Smooth muscle cell of the coronary artery (primary cell): ENCODE results near the gene ARL5C. TPM values are rescaled to one million over a fixed set of nuclear protein-coding genes. Genes with fewer than 3 reads are reported as not detected.

ENCODE experiments used
- total RNA-seq: library from RNA; depleted of rRNA; stranded (reverse); fragments of >200 nt; gene quantifications from 2 replicates; pipeline ENCODE4 v1.2.3, GENCODE V29; 2014; ENCODE audit warnings: low replicate concordance

ARL5C gene, protein sequence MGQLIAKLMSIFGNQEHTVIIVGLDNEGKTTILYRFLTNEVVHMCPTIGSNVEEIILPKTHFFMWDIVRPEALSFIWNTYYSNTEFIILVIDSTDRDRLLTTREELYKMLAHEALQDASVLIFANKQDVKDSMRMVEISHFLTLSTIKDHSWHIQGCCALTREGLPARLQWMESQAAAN
- not detected in 2 replicates for total RNA-seq

DNA sequence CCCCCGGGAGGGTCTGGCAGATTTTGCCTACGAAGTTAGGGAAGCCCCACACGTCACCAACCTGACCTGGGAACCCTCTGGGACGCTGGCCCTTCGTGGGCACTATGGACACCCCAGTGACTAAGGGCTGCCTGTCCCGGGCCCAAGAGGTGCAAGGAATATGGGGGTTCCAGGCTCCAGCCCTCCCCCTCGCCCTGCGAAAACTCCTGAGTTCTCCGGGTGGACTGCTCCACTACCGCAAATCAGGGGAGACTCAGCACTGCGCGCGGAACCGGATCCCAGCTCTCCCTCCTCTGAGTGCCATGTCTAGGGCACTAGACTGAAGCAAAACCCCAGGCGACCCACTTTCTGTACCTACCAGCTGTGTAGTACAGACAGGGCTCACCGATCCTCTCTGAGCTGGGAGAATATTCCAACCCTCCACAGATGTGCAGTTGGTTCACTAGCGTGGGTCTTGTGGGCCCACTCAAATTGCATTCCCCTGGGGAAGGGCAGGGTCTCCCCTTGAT lies at the start of gene ARL5C:
Gene ARL5C, minus strand, starts transcription at position 321 of the 509 bp plus-strand sequence. CDS start 401 bp downstream, outside the sequence.

DNA sequence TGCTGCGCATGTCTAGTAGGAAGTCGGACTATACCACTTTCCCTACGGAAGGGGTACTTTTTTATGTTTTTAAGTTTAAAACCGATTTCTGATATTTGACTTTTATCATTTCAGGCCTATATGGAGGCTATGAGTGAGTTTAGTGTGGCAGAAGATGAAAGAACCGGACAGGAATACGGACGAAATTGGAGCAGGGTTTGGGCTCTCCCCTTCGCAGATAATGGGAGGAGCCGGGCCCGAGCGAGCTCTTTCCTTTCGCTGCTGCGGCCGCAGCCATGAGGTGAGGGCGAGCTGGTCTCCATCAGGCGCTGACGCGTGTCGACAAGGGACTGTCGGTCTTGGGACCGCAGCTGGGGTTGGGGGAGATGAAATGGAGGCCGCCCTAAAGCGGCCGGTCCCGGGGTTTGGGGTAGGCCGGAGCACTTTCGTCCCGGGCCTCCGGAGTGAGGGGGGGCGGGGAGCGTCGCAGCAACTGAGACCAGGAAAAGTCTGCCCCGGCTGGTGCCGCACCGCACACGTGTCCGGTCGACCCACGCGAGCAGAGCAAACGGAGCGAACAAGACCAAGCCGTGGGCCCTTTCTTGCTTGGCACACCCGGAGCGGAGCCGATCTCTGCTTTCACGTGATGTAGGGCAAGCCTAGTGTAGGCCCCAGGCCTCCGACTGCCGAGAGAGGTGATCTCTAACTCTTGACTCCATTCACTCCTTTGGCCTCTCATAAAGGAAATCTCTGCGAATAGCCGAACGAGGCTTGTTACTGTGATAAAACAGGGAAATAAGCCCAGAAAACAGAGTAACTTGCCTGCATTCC lies 34.3 kb upstream of the ARL5C start, which contains the start of gene RPL19:
Gene RPL19, plus strand, starts transcription at position 214 of the 810 bp plus-strand sequence. Its CDS starts 62 bp downstream, at position 276.

DNA sequence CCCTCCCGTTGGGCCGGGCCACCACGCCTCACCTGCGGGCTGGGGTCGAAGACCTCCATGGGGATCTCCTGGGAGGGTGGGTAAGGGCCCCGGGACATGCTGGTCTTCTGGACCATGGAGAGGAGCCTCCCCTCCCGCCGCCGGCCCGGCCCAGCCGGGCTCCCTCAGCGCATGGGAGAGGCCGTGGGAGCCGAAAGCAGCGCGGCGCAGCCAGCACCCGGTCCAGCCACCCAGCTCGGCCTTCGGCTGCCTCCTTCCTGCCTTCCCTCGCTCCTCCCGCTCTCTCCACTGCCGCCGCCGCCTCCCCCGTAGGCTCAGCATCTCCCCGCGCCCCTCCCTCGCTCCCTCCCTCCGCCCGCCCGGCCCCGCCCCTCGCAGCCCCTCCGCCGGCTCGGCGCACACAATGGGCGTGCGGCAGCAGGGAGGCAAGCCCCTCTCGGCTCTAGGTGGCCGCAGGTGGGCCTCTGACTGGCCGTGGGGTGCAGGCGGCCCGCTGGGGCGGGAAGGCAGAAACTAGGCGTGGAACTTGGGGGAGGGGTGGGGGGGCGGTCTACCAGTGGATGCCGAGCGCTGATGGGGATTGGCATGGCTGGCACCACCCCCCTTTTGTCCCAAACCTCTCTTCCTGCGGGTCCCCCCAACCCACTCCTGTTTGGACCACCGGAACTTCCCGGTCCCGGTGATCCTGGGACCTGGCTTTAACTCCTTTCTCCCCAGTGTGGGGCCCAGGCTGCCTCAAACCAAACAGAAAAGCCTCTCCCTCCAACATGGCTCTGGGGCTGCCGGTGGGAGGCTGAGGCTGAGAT lies 31.6 kb upstream of the ARL5C start, which contains the start of gene CACNB1:
Gene CACNB1, minus strand, starts transcription at position 290 of the 806 bp plus-strand sequence. Its CDS starts 174 bp downstream, at position 116.

DNA sequence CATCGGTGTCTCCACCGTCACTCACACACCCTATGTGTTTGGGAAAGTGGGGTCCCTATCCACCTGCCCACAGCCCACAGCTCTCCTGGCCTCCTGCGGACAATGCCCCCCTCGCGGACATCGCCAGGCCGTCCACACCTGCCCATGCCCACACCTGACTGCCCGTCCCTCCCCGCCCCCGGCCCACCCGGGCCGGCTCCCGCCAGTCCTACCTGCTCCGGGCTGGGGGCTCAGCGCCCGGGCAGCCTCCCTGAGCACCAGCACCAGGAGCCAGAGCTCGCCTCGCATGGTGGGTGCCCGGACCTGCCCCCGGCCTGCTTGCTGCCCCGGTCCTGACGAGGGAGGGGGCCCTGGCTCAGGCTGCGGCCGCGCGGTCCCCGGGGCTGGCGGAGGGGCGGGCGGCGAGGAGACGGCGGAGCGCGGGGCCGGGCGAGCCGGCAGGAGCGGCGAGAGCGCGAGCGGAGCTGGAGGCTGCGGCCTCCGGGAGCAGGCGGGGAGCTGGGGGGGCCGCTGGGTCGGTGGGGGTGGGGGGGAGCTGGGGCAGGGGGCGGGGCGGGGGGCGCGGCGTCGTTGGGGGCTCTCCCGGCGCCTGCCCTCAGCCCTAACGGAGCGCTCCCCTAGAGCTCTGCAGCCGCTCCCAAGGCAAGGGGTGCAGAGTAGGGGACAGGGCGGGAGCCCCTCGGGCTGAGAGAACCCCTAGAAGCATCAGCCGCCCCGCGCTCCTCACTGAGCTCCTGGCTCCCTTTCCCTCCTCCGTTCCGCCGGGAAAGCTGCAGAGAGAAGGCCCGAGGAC lies 14.6 kb downstream of the ARL5C start, which contains the start of gene PLXDC1:
Gene PLXDC1, minus strand, starts transcription at position 488 of the 793 bp plus-strand sequence. Its CDS starts 200 bp downstream, at position 288.

Other genes with a start within 250 kb of the ARL5C start
- gene FBXO47, start 198.8 kb downstream of the ARL5C start, total RNA-seq, result under 0.01 TPM in 1 of 2 replicates, not detected in the other
- gene PLXDC1, start 14.5 kb downstream of the ARL5C start, total RNA-seq, result 0.23 and 16.8 TPM in 2 replicates
- 3.7 and 6.9 TPM in 2 replicates for gene CACNB1, start 31.5 kb upstream of the ARL5C start, total RNA-seq
- gene RPL19, start 34.1 kb upstream of the ARL5C start, total RNA-seq, result 2,321 and 2,907 TPM in 2 replicates
- under 0.01 TPM in 1 of 2 replicates, not detected in the other for gene STAC2, start 59.8 kb upstream of the ARL5C start, total RNA-seq
- gene FBXL20, start 235.5 kb upstream of the ARL5C start, total RNA-seq, result 13.5 and 15.1 TPM in 2 replicates